ENCODE measurements around the gene GPS1. TPM values are rescaled to one million over a fixed set of nuclear protein-coding genes. Genes with fewer than 3 reads are reported as not detected.

The GPS1 gene
- total RNA-seq, 3 donors from 2014 or later (not counting 1 experiment from before 2014, with no cell fraction given) = 78.9 to 87.6 (median 85.3) TPM

DNA sequence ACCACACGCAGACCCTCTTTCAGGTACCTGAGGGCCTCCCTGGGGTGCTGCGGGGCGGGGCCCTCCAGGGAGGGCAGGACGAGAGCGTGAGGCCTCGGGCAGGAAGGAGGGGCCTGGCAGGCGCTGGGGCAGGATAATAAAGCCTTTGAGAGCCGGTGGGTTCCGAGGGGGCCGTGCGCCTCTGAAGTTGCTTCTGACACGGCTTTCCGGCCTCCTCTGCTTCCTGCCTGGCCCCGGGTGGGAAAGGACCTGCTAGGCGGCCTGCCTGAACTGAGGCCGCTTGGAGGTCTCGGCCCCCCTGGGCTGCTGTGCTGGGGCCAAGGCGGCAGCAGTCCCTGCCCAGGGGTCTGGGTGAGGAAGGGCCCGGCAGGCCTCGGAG lies 39.4 kb upstream of the GPS1 start:
- Mint-ChIP-seq H3K36me3 (no peaks in the 10 kb centered on the region), H3K4me3 (no peak overlapping the region), H3K27ac (no peak overlapping the region), H3K27me3 (ENCODE audit: low read depth in 2 of 2) (no peaks in the 10 kb centered on the region), H3K4me1 (no peaks in the 10 kb centered on the region), H3K9me3 (no peaks in the 10 kb centered on the region)
- ATAC-seq (no peak), DNase-seq (no peak)
- H3K27ac ChIP-seq (ENCODE audit: low read length) = no peak overlapping the region
- no peaks in the 10 kb centered on the region for H3K4me1 ChIP-seq (ENCODE audit: control insufficient read depth, insufficient read depth, low read length)
- WGBS (ENCODE audit: insufficient coverage) = 84% methylated on average over 20 of the region's 20 CpGs
- no peaks in the 10 kb centered on the region for H3K27me3 ChIP-seq (ENCODE audit: control insufficient read depth, insufficient read depth, low read length)
- H3K36me3 ChIP-seq (ENCODE audit: control insufficient read depth, insufficient read depth, low read length) = no peaks in the 10 kb centered on the region
- no peak overlapping the region for H3K4me3 ChIP-seq (ENCODE audit: low read length)
- no peaks in the 10 kb centered on the region for H3K9me3 ChIP-seq (ENCODE audit: control insufficient read depth, insufficient read depth, low read length)
- intact Hi-C loops (cut with micrococcal nuclease) = no loop called here
- TF ChIP-seq CTCF (IDR thresholded peaks at IDR 0.05) = no peak

- TF ChIP-seq CTCF (IDR thresholded peaks at IDR 0.05) = no peak
- intact Hi-C loops (cut with micrococcal nuclease) = no loop called here
- H3K9me3 ChIP-seq (ENCODE audit: control insufficient read depth, insufficient read depth, low read length) = no peaks in the 10 kb centered on the region
- H3K27ac Mint-ChIP-seq = no peak overlapping the region
- H3K4me3 Mint-ChIP-seq = no peak overlapping the region
- H3K27ac ChIP-seq (ENCODE audit: low read length) = no peak overlapping the region
- no peak for DNase-seq
- no peaks in the 10 kb centered on the region for H3K9me3 Mint-ChIP-seq
- 83% methylated on average over 19 of the region's 19 CpGs for WGBS (ENCODE audit: insufficient coverage)
- H3K27me3 Mint-ChIP-seq (ENCODE audit: low read depth in 2 of 2) = no peaks in the 10 kb centered on the region
- no peaks in the 10 kb centered on the region for H3K36me3 ChIP-seq (ENCODE audit: control insufficient read depth, insufficient read depth, low read length)
- H3K27me3 ChIP-seq (ENCODE audit: control insufficient read depth, insufficient read depth, low read length) = no peaks in the 10 kb centered on the region
- no peak overlapping the region for H3K4me3 ChIP-seq (ENCODE audit: low read length)
- no peaks in the 10 kb centered on the region for H3K4me1 ChIP-seq (ENCODE audit: control insufficient read depth, insufficient read depth, low read length)
- no peak for ATAC-seq
- no peaks in the 10 kb centered on the region for H3K36me3 Mint-ChIP-seq
- H3K4me1 Mint-ChIP-seq = no peaks in the 10 kb centered on the region
Measured at GRCh38 chr17:82012640-82013295, 38.9 kb upstream of the GPS1 start.

- Mint-ChIP-seq H3K4me1 (no peaks in the 10 kb centered on the region), H3K27me3 (ENCODE audit: low read depth in 2 of 2) (no peaks in the 10 kb centered on the region), H3K36me3 (no peaks in the 10 kb centered on the region), H3K4me3 (no peak overlapping the region), H3K27ac (no peak overlapping the region), H3K9me3 (no peaks in the 10 kb centered on the region)
- Histone ChIP-seq H3K27me3 (ENCODE audit: control insufficient read depth, insufficient read depth, low read length) (no peaks in the 10 kb centered on the region), H3K4me1 (ENCODE audit: control insufficient read depth, insufficient read depth, low read length) (no peaks in the 10 kb centered on the region), H3K9me3 (ENCODE audit: control insufficient read depth, insufficient read depth, low read length) (no peaks in the 10 kb centered on the region), H3K36me3 (ENCODE audit: control insufficient read depth, insufficient read depth, low read length) (no peaks in the 10 kb centered on the region), H3K4me3 (ENCODE audit: low read length) (no peak overlapping the region), H3K27ac (ENCODE audit: low read length) (no peak overlapping the region)
- intact Hi-C loops (cut with micrococcal nuclease) = no loop called here
- no peak for TF ChIP-seq CTCF (IDR thresholded peaks at IDR 0.05)
- WGBS (ENCODE audit: insufficient coverage) = 65% methylated on average over 22 of the region's 22 CpGs
- DNase-seq = no peak
- no peak for ATAC-seq
Measured at GRCh38 chr17:82013341-82013740, 38.4 kb upstream of the GPS1 start.

GRCh38 chr17:82013772-82014321 lies 37.9 kb upstream of the GPS1 start:
- WGBS (ENCODE audit: insufficient coverage) = 93% methylated on average over 16 of the region's 16 CpGs
- TF ChIP-seq CTCF (IDR thresholded peaks at IDR 0.05) = no peak
- no peak overlapping the region for H3K4me3 ChIP-seq (ENCODE audit: low read length)
- no peaks in the 10 kb centered on the region for H3K4me1 ChIP-seq (ENCODE audit: control insufficient read depth, insufficient read depth, low read length)
- H3K27me3 ChIP-seq (ENCODE audit: control insufficient read depth, insufficient read depth, low read length) = no peaks in the 10 kb centered on the region
- no peaks in the 10 kb centered on the region for H3K36me3 Mint-ChIP-seq
- ATAC-seq (no peak), DNase-seq (no peak)
- H3K27ac Mint-ChIP-seq = no peak overlapping the region
- H3K36me3 ChIP-seq (ENCODE audit: control insufficient read depth, insufficient read depth, low read length) = no peaks in the 10 kb centered on the region
- H3K9me3 ChIP-seq (ENCODE audit: control insufficient read depth, insufficient read depth, low read length) = no peaks in the 10 kb centered on the region
- H3K9me3 Mint-ChIP-seq = no peaks in the 10 kb centered on the region
- intact Hi-C loops (cut with micrococcal nuclease) = no loop called here
- no peaks in the 10 kb centered on the region for H3K27me3 Mint-ChIP-seq (ENCODE audit: low read depth in 2 of 2)
- H3K27ac ChIP-seq (ENCODE audit: low read length) = no peak overlapping the region
- no peaks in the 10 kb centered on the region for H3K4me1 Mint-ChIP-seq
- H3K4me3 Mint-ChIP-seq = no peak overlapping the region
